ENCODE measurements around the gene NAT14.
A peak's percentile ranks its signal among the peaks of the same experiment; 100 is the strongest.
"Not testable (repeated sequence)": the region's sequence is repeated elsewhere in the genome, so short reads cannot be mapped to it uniquely, and the experiment has no call there.

Gene NAT14, protein sequence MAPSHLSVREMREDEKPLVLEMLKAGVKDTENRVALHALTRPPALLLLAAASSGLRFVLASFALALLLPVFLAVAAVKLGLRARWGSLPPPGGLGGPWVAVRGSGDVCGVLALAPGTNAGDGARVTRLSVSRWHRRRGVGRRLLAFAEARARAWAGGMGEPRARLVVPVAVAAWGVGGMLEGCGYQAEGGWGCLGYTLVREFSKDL

DNA sequence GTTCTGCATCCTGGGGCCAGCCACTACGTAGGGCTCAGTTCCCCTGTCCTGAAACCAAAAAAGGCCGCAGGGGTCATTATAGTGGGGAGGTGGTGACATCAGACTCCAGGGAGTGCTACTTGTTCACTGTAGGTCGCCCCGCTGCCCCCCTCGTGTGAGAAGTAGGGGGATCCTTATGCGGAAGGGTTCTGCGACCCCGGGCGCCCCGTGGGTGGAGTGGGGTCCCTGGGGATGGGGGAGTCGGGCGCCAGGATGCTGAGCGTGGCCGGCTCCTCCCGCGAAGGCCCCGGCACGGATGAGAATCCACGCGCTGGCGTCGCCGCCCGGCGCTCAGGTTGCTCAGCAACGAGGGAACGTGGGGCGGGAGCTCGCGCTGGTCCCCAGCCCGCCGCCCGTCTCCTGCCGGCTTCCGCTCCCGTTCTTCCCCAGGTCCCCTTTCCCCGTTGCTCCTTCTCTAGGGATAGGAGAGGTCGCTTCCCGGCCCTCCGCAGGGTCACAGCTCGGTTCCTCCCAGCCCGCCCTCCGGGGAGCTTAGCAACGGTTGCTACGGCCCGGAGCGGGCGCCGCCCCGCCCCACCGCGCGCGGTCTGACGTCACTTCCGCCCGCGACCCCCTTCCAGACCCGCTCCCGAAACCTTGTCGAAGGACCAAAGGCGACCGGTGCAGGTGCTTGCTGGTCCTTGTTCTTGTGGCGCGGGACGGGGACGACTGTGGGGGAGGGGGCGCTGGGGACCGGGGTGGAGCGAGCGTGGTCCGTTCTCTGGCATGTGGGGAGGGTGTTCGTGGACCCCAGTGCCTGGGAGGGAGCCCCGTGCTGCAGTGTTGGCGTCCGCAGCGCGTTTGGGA is at the start of gene NAT14:
TSS of gene NAT14 (plus strand) at position 596 of the 846 bp plus-strand sequence. CDS start 521 bp downstream, outside the sequence.
- peak in 1 of 2 donors; percentile 51 for DNase-seq (ENCODE audit: low read depth in 2 of 2)

GRCh38 chr19:55436847-55437246 is 48.1 kb upstream of the NAT14 start:
- no peak for DNase-seq (ENCODE audit: low read depth in 2 of 2)

GRCh38 chr19:55437410-55437809 is 47.6 kb upstream of the NAT14 start:
- no peak for DNase-seq (ENCODE audit: low read depth in 2 of 2)

GRCh38 chr19:55439052-55439451 is 45.9 kb upstream of the NAT14 start:
- DNase-seq (ENCODE audit: low read depth in 2 of 2): no peak

- no peak for DNase-seq (ENCODE audit: low read depth in 2 of 2)
Measured at GRCh38 chr19:55440411-55441105, 44.4 kb upstream of the NAT14 start.

DNA sequence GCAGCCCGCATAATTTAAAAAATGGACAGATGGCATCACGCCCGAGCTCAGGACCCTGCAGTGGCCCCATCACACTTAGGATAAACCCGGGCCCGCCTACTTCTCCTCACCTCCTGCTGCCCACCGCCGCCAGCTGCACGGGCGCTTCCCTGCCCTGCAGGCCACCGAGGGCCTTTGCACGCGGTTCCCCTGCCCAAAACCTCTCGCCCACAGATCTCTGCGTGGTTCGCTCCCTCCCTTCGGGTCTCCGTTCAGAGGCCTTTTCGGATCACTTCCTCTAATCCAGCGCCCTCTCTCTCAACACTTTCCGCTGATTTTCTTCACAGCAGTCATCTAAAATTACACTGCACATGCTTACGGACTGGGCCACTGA is 43.7 kb upstream of the NAT14 start:
- DNase-seq (ENCODE audit: low read depth in 2 of 2): no peak

DNA sequence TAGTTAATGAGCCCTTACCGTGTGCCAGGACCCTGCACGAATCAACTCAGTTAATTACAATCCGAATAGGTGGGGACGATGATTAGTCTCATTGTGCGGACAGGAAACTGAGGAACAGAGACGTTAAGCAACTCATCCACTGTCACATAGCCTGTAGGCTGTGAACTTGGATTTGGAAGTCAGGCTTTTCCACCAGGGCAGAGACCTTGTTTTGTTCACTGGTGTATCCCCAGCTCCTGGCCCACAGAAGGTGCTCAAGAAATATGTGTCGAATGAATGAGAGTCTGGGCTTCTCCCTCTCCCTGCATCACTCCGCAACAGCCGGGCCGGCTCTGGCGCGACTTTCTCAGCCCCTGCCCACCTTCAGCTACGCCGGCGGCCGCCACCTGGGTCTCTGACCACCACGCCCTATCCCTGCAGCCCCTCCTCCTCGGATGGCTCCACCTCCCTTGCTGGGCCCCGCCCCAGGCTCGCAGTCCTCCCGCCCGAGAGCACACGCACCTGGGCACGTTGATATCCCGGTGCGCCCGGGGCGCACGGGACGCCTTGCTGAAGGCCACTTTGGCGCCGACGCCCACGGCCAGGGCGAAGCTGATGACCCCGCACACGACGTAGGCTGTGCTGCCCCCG is 43.2 kb upstream of the NAT14 start:
- DNase-seq (ENCODE audit: low read depth in 2 of 2): no peak

- DNase-seq (ENCODE audit: low read depth in 2 of 2): no peak
Measured at GRCh38 chr19:55442372-55442961, 42.5 kb upstream of the NAT14 start.

- no peak for DNase-seq (ENCODE audit: low read depth in 2 of 2)
Measured at GRCh38 chr19:55443045-55443823, 41.8 kb upstream of the NAT14 start, which contains the start of gene SHISA7. SHISA7 (minus strand) TSS chr19:55443300; CDS start chr19:55442863, 437 bp downstream.

GRCh38 chr19:55443824-55444480 is 41.0 kb upstream of the NAT14 start:
- no peak for DNase-seq (ENCODE audit: low read depth in 2 of 2)

- DNase-seq (ENCODE audit: low read depth in 2 of 2): no peak
Measured at GRCh38 chr19:55444646-55445045, 40.3 kb upstream of the NAT14 start.

DNA sequence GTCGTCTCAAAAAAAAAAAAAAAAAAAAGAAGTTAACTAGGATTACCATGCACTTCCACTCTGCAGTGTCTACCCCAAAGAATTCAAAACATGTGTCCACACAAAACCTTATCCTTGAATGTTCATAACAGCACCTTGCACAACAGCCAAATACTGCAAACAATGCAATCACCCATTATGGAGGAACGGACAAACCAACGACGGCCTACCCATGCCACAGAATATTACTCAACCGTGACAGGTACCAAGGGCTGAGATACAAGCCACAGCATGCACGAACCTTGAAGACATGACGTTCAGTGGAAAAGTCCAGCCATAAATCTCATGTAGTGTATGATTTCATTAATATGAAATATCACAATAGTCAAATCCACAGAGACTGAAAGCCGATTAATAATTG is 38.9 kb upstream of the NAT14 start:
- no peak for DNase-seq (ENCODE audit: low read depth in 2 of 2)

DNA sequence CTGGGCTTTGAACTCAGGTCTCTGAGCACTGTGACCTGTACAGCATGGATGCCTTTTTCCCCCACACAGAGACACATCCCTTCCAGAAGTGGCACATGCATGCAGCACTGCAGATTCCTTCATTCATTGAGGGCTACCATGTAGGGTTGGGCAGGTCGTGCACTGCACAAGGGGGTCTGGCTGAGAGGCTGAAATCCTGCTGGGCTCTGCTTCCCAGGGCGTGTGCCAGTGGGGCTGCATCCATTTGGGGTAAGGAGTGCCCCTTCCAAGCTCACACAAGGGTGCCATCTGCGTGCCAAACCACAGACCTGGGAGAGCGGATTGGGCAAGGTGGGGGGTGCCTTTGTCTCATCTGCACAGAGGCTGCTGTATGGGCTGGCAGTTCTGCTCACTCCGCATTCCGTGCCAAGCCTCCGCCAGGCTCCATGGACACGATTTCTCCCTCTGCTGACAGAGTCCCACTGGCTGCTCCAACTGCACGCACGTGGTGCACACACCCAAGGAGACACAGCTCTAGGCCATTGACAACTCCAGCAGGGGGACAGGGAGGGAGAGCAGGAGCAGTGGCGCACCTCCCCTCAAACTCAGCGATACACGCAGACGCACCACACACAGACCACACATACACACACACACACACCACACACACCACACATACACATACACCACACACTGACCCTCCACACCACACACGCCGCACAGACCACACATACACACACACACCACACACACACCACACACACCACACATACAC is 37.4 kb upstream of the NAT14 start:
- DNase-seq (ENCODE audit: low read depth in 2 of 2): no peak

DNA sequence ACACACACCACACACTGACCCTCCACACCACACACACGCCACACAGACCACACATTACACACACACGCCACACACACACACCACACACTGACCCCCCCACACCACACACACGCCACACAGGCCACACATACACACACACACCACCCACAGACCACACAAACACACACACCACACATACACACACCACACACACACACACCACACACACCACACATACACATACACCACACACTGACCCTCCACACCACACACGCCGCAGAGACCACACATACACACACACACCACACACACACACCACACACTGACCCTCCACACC is 36.9 kb upstream of the NAT14 start:
- not testable (repeated sequence) for DNase-seq (ENCODE audit: low read depth in 2 of 2)

GRCh38 chr19:55449469-55449868 is 35.5 kb upstream of the NAT14 start:
- no peak for DNase-seq (ENCODE audit: low read depth in 2 of 2)

DNA sequence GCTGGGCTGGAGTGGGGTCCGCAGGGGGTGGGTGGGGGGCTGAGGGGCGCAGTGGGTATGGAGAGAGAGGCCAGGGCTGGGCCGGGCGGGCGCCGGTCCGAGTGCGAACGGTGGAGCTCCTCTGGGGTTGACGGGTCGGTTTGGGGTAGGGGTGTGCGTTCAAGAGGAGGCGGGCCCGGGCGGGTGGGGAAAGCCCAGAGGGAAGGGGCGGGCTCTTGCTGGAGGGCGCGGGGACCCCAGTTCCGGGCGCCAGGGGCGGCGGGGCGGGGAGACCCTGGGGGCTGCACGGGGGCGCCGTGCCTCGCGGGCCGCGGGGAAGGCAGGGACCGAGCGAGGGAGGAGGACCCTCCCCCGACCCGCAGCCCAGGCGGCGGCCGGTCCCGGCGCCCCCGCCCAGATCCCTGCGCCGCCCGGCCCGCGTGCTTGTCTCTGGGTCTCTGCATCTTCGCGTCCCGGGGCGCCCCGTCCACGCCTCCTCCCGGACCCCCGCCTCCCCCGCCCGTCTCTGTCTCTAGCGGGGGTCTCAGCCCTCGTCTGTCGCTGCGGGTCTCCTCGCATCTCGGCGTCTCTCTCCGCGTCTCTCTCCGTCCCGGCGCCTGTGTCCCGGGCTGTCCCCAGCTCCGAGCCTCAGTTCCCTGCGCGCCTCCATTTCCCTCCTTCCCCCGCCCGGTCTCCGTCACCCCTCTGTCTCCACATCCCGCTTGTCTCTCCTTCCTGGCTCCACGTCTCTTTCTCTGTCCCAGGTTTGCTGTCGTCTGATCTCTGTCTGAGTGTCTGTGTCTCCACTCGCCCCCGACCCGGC is 33.6 kb upstream of the NAT14 start:
- no peak for DNase-seq (ENCODE audit: low read depth in 2 of 2)

GRCh38 chr19:55451965-55452748 is 32.8 kb upstream of the NAT14 start:
- no peak for DNase-seq (ENCODE audit: low read depth in 2 of 2)

DNA sequence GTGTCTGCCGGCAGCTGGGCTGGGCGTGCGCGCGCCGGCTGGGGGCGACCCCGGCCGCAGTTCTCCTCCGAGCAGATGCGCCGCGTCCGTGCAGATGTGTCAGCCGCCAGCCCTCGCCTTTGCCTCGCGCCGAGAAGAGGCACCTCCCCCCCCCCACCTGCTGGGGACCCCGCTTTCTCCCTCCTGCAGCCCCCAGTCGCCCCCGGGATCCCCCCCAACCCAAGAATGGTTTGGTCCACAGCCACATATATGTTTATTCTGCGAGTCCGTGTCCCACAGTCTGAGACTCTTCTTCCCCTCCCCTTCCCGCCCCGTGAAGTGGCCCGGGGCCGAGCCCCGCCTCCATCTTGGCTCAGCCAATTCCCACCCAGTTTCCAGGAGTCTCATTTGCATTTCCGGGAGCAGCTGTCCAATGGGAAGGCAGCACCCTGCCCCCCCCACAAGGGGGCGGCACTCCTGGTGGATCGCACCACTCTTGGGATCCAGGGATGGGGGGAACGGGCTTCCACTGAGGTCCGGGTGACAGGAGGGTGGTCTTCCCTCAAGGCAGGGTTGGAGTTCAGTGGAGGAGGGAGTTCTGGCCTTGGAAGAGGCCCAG is 32.1 kb upstream of the NAT14 start:
- DNase-seq (ENCODE audit: low read depth in 2 of 2): no peak
